ENCODE data around the gene KLRG1.

Gene KLRG1

GRCh38 chr12:9040484-9041186, 51.3 kb downstream of the KLRG1 start:
- no peak for DNase-seq (ENCODE audit: low read depth in 2 of 2, low spot score in 1 of 2)

- no peak for DNase-seq (ENCODE audit: low read depth in 2 of 2, low spot score in 1 of 2)
Measured at GRCh38 chr12:9041321-9041720, 52.0 kb downstream of the KLRG1 start.

- DNase-seq (ENCODE audit: low read depth in 2 of 2, low spot score in 1 of 2): no peak
Measured at GRCh38 chr12:9043766-9044165, 54.4 kb downstream of the KLRG1 start.

- no peak for DNase-seq (ENCODE audit: low read depth in 2 of 2, low spot score in 1 of 2)
Measured at GRCh38 chr12:9047105-9047504, 57.8 kb downstream of the KLRG1 start.

DNA sequence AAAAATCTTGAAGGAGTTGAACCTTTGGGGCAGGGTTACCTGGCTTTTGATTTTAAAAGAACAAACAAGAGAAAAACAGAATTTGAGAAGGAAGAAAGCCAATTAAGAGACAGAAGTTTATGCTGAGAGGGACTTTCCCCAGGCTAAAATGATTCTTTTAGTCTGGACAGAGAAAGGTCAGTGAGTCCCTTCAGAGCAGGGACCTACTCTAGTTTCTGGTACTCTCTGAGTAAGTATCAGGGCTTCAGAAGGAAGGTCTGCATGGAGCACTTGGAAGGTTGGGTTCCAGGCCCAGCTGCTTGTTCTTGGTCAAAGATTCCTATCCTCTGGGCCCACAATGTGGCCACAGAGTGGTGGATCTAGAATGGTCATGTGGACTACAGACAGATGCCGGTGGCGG, 59.6 kb downstream of the KLRG1 start:
- no peak for DNase-seq (ENCODE audit: low read depth in 2 of 2, low spot score in 1 of 2)

GRCh38 chr12:9049520-9050133, 60.3 kb downstream of the KLRG1 start:
- DNase-seq (ENCODE audit: low read depth in 2 of 2, low spot score in 1 of 2): no peak

- no peak for DNase-seq (ENCODE audit: low read depth in 2 of 2, low spot score in 1 of 2)
Measured at GRCh38 chr12:9050521-9051157, 61.3 kb downstream of the KLRG1 start.

- DNase-seq (ENCODE audit: low read depth in 2 of 2, low spot score in 1 of 2): no peak
Measured at GRCh38 chr12:9051158-9051550, 61.8 kb downstream of the KLRG1 start.

DNA sequence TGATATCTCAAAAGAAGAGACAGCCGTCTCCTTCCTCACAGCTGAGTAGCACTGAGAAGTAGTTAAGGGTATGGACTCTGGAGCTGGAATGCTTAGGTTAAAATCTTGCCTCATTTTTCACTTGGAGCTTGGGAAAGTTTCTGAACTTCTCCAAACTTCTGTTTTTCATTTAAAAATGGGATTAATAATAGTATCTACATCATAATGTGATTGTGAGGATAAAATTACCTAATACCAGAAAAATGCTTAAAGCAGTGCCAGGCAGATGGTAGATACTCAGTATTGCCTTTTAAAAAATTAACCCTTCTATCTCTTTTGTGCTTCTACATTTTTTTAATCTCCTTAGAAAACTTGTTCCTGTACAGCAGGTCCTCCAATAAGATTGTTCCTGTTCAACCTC, 63.3 kb downstream of the KLRG1 start:
- DNase-seq (ENCODE audit: low read depth in 2 of 2, low spot score in 1 of 2): no peak
